B cell (primary cell): ENCODE measurements around the gene CCDC91. TPM values are rescaled to one million over a fixed set of nuclear protein-coding genes. Genes with fewer than 3 reads are reported as not detected.

Experiments used
- ATAC-seq: fragments of 200-7000 bp; cut with Tn5 transposase; one replicate; pipeline ENCODE4 v1.10.0; 2021; ENCODE audit warnings: low read depth, mild to moderate bottlenecking, moderate number of reproducible peaks, moderate library complexity
- CTCF ChIA-PET: fragments of 350-600 bp; sonication (Branson Sonifier 250); formaldehyde crosslinking; loops from one replicate; lab custom pipeline; 2021; ENCODE audit warnings: antibody characterized with exemption, inconsistent platforms; lab: Charles Lee
- POLR2A ChIA-PET: fragments of 350-600 bp; sonication (Branson Sonifier 250); formaldehyde crosslinking; loops from one replicate; lab custom pipeline; 2021; ENCODE audit warnings: antibody characterized with exemption; lab: Charles Lee
- DNase-seq: peaks from one replicate; pipeline ENCODE4 v3.0.0; 2013
- H2AFZ ChIP-seq: 2 replicates; pipeline ENCODE4 v1.6.1; 2012; ENCODE audit warnings: mild to moderate bottlenecking, low read depth, low read length; ENCODE audit not compliant: insufficient read depth, poor library complexity, severe bottlenecking
- H3K27ac ChIP-seq, 2 donors: 1 replicate in 1 of 2; 2 replicates in 1 of 2; pipeline ENCODE4 v1.5.1; 2012 to 2013; ENCODE audit warnings: low read length in 2 of 2, mild to moderate bottlenecking in 2 of 2, moderate library complexity in 1 of 2
- H3K27me3 ChIP-seq, 4 experiments: fragments of 200-600 bp in 1 of 4; sonication (generic) in 1 of 4; replicated peaks in 1 of 4; 1 replicate in 2 of 4; 2 replicates in 2 of 4; pipeline versions ENCODE4 v1.6.1 to v1.7.0; 2013 to 2016; ENCODE audit warnings: low read length in 3 of 4, mild to moderate bottlenecking in 2 of 4, mixed read lengths in 1 of 4, moderate library complexity in 1 of 4; ENCODE audit not compliant: insufficient read depth in 4 of 4, control insufficient read depth in 3 of 4; ENCODE audit errors: control extremely low read depth in 1 of 4
- H3K36me3 ChIP-seq, 2 experiments: replicated peaks in 1 of 2; 1 replicate in 1 of 2; 2 replicates in 1 of 2; pipeline versions ENCODE4 v1.6.1 to v1.7.1; 2013; ENCODE audit warnings: low read length in 1 of 2; ENCODE audit not compliant: insufficient read depth in 2 of 2, control insufficient read depth in 1 of 2; ENCODE audit errors: control extremely low read depth in 1 of 2, extremely low read depth in 1 of 2
- H3K4me1 ChIP-seq, 2 donors: fragments of 200-600 bp in 1 of 2; sonication (generic) in 1 of 2; 1 replicate in 1 of 2; 2 replicates in 1 of 2; pipeline versions ENCODE4 v1.5.1 to v1.6.1; 2013 to 2017; ENCODE audit warnings: low read length in 2 of 2; ENCODE audit not compliant: control insufficient read depth in 2 of 2, insufficient read depth in 2 of 2
- H3K4me2 ChIP-seq: replicated peaks from 2 replicates; pipeline ENCODE3; 2012; ENCODE audit warnings: mild to moderate bottlenecking, low read depth, low read length; ENCODE audit not compliant: poor library complexity, severe bottlenecking
- H3K4me3 ChIP-seq, 5 experiments: fragments of 200-600 bp in 1 of 5; sonication (generic) in 1 of 5; 1 replicate in 3 of 5; 2 replicates in 2 of 5; pipeline versions ENCODE4 v1.5.1 to v1.7.0; 2011 to 2016; ENCODE audit warnings: low read length in 4 of 5, mild to moderate bottlenecking in 4 of 5, low read depth in 2 of 5, control low read depth in 1 of 5, moderate library complexity in 1 of 5; ENCODE audit not compliant: insufficient read depth in 1 of 5; ENCODE audit errors: control extremely low read depth in 1 of 5, extremely low read depth in 1 of 5
- H3K79me2 ChIP-seq: fragments of 200-600 bp; sonication (generic); one replicate; pipeline ENCODE4 v1.6.0; 2016; ENCODE audit warnings: low read length; ENCODE audit not compliant: control insufficient read depth, insufficient read depth
- H3K9ac ChIP-seq: fragments of 200-600 bp; sonication (generic); 2 replicates; pipeline ENCODE4 v1.6.1; 2017; ENCODE audit warnings: mild to moderate bottlenecking, low read length, moderate library complexity
- H3K9me3 ChIP-seq, 3 donors: one replicate each; pipeline versions ENCODE4 v1.6.1 to v1.7.1; 2013; ENCODE audit warnings: low read length in 2 of 3; ENCODE audit not compliant: control insufficient read depth in 2 of 3, insufficient read depth in 1 of 3; ENCODE audit errors: control extremely low read depth in 1 of 3
- H4K20me1 ChIP-seq: 2 replicates; pipeline ENCODE4 v1.6.0; 2012; ENCODE audit warnings: mild to moderate bottlenecking, low read length; ENCODE audit not compliant: insufficient read depth, control insufficient read depth, poor library complexity, severe bottlenecking
- H3K27ac Mint-ChIP-seq: one replicate; pipeline ENCODE4 v1.8.0; 2021; ENCODE audit warnings: mixed read lengths
- H3K27me3 Mint-ChIP-seq: one replicate; pipeline ENCODE4 v1.8.0; 2021; ENCODE audit warnings: mixed read lengths
- H3K4me1 Mint-ChIP-seq: one replicate; pipeline ENCODE4 v1.8.0; 2021; ENCODE audit warnings: mixed read lengths
- H3K4me3 Mint-ChIP-seq: one replicate; pipeline ENCODE4 v1.8.0; 2021; ENCODE audit warnings: mixed read lengths
- H3K9me3 Mint-ChIP-seq: one replicate; pipeline ENCODE4 v1.8.0; 2022; ENCODE audit warnings: mixed read lengths; ENCODE audit not compliant: insufficient read depth
- EZH2 ChIP-seq: IDR thresholded peaks from 2 replicates; pipeline ENCODE4 v1.6.1; 2012; ENCODE audit warnings: borderline replicate concordance, low read depth, mild to moderate bottlenecking, moderate library complexity, low read length; ENCODE audit not compliant: insufficient read depth, poor library complexity, severe bottlenecking
- WGBS: methylation state at CpG from one replicate; pipeline ENCODE4 v1.1.5; 2013; ENCODE audit warnings: missing lambda C conversion rate; ENCODE audit not compliant: insufficient coverage; 5-methylcytosine and 5-hydroxymethylcytosine counted together
- intact Hi-C: fragments of 100-400 bp; cut with micrococcal nuclease; formaldehyde crosslinking; loops from one replicate; pipeline ENCODE4 v1.10.0; 2022
- polyA plus RNA-seq: library from polyadenylated mRNA; depleted of rRNA; stranded (reverse); fragments of >200 nt; gene quantifications from 2 replicates; pipeline ENCODE4 v1.2.3, GENCODE V29; 2012
- total RNA-seq, 2 donors: library from RNA; stranded (reverse); fragments of 120-200 nt in 1 of 2; gene quantifications; 1 replicate in 1 of 2; 2 replicates in 1 of 2; pipeline versions ENCODE4 v1.2.3 to v1.2.4, GENCODE V29; 2013 to 2022
- TF ChIP-seq, protein P1 (sequence below): fragments of 200-600 bp; IDR thresholded peaks from one replicate; pipeline ENCODE4 v1.8.0; 2022; ENCODE audit warnings: antibody characterized with exemption, mild to moderate bottlenecking

The CCDC91 gene
- total and polyA plus RNA-seq, 2 donors (not counting 1 experiment from before 2014, with no cell fraction given), result 10.9 to 64.8 TPM

DNA sequence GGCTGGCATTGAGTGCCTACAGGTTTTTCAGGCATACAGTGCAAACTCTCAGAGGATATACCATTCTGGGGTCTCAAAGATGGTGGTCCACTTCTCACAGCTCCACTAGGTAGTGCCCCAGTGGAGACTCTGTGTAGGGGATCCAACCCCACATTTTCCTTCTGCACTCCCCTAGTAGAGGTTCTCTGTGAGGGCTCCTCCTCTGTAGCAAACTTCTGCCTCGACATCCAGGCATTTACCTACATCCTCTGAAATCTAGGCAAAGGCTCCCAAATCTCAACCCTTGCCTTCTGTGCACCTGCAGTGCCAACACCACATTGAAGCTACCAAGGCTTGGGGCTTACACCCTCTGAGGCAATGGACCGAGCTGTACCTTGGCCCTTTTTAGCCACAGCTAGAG lies 179.2 kb downstream of the CCDC91 start:
- H3K4me1 ChIP-seq, result no peaks in the 10 kb centered on the region
- Mint-ChIP-seq H3K9me3 (peaks cover 24% of the 10 kb centered on the region), H3K27me3 (no peaks in the 10 kb centered on the region), H3K4me1 (no peaks in the 10 kb centered on the region), H3K27ac (no peak overlapping the region), H3K4me3 (no peak overlapping the region)
- POLR2A ChIA-PET, result no interaction called here
- H3K36me3 ChIP-seq, result peaks cover 4 to 36% of the 10 kb centered on the region in 2 experiments
- TF ChIP-seq, protein P1, sequence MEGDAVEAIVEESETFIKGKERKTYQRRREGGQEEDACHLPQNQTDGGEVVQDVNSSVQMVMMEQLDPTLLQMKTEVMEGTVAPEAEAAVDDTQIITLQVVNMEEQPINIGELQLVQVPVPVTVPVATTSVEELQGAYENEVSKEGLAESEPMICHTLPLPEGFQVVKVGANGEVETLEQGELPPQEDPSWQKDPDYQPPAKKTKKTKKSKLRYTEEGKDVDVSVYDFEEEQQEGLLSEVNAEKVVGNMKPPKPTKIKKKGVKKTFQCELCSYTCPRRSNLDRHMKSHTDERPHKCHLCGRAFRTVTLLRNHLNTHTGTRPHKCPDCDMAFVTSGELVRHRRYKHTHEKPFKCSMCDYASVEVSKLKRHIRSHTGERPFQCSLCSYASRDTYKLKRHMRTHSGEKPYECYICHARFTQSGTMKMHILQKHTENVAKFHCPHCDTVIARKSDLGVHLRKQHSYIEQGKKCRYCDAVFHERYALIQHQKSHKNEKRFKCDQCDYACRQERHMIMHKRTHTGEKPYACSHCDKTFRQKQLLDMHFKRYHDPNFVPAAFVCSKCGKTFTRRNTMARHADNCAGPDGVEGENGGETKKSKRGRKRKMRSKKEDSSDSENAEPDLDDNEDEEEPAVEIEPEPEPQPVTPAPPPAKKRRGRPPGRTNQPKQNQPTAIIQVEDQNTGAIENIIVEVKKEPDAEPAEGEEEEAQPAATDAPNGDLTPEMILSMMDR, result no peak
- TF ChIP-seq EZH2, result no peak
- peaks cover 9 to 51% (median 22%) of the 10 kb centered on the region in 3 donors for H3K9me3 ChIP-seq
- CTCF ChIA-PET, result no interaction called here
- intact Hi-C loops, result no loop called here
- H4K20me1 ChIP-seq, result no peaks in the 10 kb centered on the region
- H3K4me2 ChIP-seq, result no peak overlapping the region
- no peak overlapping the region for H2AFZ ChIP-seq
- WGBS, result 95% methylated on average over 2 of the region's 2 CpGs
- H3K79me2 ChIP-seq, result no peaks in the 10 kb centered on the region
- H3K27me3 ChIP-seq, result no peaks in the 10 kb centered on the region
- no peak overlapping the region for H3K4me3 ChIP-seq
- no peak overlapping the region for H3K9ac ChIP-seq
- H3K27ac ChIP-seq, result no peak overlapping the region
- ATAC-seq (no peak), DNase-seq (no peak)

GRCh38 chr12:28374556-28374955 lies 184.3 kb downstream of the CCDC91 start:
- Mint-ChIP-seq H3K4me3 (no peak overlapping the region), H3K4me1 (no peaks in the 10 kb centered on the region), H3K27me3 (no peaks in the 10 kb centered on the region), H3K27ac (no peak overlapping the region), H3K9me3 (peaks cover 9% of the 10 kb centered on the region)
- ChIA-PET POLR2A (no interaction called here), CTCF (no interaction called here)
- no peak overlapping the region for H3K4me2 ChIP-seq
- peaks cover 5 to 27% (median 11%) of the 10 kb centered on the region in 3 donors for H3K9me3 ChIP-seq
- no peaks in the 10 kb centered on the region for H3K79me2 ChIP-seq
- no peak overlapping the region for H3K9ac ChIP-seq
- peaks cover 3 to 4% of the 10 kb centered on the region in 2 experiments for H3K36me3 ChIP-seq
- no peaks in the 10 kb centered on the region for H4K20me1 ChIP-seq
- intact Hi-C loops, result no loop called here
- H2AFZ ChIP-seq, result no peak overlapping the region
- H3K4me3 ChIP-seq, result no peak overlapping the region
- H3K4me1 ChIP-seq, result no peaks in the 10 kb centered on the region
- no peak for DNase-seq
- no peaks in the 10 kb centered on the region for H3K27me3 ChIP-seq
- no peak for ATAC-seq
- H3K27ac ChIP-seq, result no peak overlapping the region
- TF ChIP-seq, protein P1, result no peak
- TF ChIP-seq EZH2, result no peak
